LHCN-M2 (cell line): ENCODE results near the gene RAB13. TPM values are rescaled to one million over a fixed set of nuclear protein-coding genes. Genes with fewer than 3 reads are reported as not detected.

Experiments used
- DNase-seq: peaks from one replicate; pipeline ENCODE4 v3.0.0-alpha.2; 2012; ENCODE audit warnings: low read depth
- total RNA-seq: library from RNA; depleted of rRNA; stranded (reverse); fragments of >200 nt; gene quantifications from 2 replicates; pipeline ENCODE4 v1.2.3, GENCODE V29; 2014

The RAB13 gene
- total RNA-seq, 1 experiment from 2014 or later = 55.8 TPM

- peak; percentile 8 for DNase-seq
These were observed 28.4 kb downstream of the RAB13 start for GRCh38 chr1:153957744-153958110.

- DNase-seq = no peak
These were observed 29.0 kb downstream of the RAB13 start for GRCh38 chr1:153956997-153957715.

DNA sequence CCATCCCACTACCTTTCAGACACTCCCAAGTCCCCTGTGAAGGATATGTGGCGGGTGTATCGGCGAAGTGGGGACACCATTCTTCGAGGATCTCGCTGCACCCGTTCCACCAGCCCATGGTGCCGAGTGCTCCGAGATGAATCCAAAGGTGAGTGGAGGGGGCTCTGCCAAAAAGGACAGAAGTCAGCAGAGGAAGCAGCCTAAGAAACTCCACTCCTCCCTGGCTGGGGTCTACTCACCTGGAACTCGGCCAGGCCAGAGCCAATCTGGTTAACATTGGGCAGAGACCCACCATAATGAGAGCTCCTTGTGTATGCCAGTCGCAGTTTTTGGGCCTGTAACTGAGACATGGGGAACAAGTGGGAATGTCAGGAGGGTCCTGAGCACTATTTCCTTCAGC is 31.3 kb downstream of the RAB13 start:
- no peak for DNase-seq

DNA sequence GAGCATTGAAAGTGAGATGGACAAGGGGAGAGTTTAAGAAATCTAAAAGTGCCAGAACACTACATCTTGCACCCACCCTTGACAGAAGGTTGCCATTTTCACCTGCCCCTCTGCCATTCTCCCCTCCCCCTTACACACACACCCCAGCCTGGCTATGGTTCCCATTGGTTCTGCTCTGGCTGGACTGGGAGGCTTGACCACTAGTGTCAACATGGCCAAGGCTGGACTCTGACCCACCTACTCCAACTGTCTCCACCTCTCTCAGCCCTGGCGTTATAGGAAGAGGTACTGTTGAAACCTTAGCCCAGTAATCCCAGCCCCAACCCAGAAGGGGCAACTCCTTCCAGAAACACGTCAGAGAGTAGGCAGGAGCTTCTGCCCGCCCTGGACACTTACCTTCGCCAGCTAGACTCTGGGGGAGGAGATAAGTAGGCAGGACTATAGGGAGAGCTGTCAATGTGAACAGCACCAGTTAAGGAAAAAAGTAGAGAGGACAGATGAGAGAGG is 32.2 kb downstream of the RAB13 start:
- DNase-seq = no peak

GRCh38 chr1:153951801-153952200 is 34.3 kb downstream of the RAB13 start:
- no peak for DNase-seq

- DNase-seq = no peak
These were observed 35.0 kb downstream of the RAB13 start for GRCh38 chr1:153951183-153951582.

DNA sequence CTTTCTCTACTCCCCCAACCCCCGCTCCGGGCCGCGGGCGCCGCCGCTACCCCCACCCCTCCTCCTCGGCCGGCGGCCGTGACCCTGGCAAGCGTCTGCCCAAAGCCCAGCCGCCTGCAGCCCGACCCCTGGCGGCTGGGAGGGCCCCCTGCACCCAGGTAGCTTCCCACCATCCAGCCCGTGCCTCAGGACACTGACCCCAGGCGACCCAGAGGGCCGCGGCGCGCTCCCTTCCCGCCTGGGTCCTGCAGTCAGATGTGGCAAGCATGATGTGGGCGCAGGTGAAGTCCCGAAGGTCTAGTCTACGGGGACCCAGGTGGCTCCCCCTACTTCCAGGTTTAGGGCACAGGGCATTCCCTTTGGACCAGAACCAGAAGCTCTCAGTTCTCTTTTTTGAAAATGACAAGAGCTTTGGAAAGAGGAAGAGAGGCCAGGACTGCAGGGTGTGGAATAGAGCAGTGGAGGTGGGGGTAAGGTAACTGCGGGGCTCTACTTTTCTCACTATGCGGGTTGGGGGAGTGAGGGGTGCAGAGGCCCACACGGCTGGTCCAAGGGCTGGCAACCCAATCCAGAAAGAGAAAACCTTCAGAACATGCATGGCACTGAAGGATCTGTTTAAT is 39.4 kb downstream of the RAB13 start, which contains the start of gene DENND4B:
Gene DENND4B, minus strand, starts transcription at position 97 of the 620 bp plus-strand sequence. CDS start 2,344 bp downstream, outside the sequence.
- peak; percentile 73 for DNase-seq

DNA sequence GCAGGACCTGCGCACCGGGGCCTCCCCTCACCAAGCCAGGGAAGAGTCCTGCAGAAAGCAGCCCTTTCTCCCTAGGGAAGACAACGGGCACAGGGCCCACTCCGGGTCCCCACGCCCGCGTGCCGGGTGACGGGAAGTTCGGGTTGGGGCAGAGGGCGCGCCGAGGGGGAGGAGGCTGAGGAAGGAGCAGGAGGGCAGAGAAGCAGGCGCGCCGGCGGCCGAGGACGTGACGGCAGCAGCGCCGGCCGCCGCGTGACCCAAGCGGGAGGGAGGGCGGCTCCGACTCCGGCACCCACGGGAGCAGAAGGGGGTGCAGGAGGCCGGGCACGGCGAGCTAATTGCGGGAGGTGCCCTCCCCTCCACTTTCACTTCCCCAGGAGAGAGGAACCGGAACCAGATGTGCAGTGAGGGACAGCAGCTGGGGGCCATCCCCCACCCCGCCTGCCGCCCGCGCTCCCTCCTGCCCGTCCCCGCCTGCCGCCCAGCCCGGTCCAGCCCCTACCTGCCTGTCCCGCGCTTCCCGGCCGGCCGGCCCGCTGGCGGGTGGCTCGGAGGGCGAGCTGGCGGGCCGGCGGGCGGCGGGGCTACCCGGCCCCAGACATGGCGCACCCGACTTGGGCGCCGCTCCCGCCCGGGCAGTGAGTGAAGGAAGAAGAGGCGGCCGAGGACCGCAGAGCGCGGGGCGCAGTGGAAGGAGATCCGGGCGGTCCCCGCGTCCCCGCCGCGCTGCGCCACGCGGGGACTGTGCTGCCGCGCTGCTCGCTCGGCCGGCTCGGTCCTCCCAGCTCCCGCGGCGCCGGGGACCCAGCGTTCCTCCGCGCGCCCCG is 40.1 kb downstream of the RAB13 start:
- DNase-seq = peak; percentile 65

- peak; percentile 52 for DNase-seq
These were observed 40.9 kb downstream of the RAB13 start for GRCh38 chr1:153945131-153945794.

- DNase-seq = no peak
These were observed 41.4 kb downstream of the RAB13 start for GRCh38 chr1:153944827-153945117.

DNA sequence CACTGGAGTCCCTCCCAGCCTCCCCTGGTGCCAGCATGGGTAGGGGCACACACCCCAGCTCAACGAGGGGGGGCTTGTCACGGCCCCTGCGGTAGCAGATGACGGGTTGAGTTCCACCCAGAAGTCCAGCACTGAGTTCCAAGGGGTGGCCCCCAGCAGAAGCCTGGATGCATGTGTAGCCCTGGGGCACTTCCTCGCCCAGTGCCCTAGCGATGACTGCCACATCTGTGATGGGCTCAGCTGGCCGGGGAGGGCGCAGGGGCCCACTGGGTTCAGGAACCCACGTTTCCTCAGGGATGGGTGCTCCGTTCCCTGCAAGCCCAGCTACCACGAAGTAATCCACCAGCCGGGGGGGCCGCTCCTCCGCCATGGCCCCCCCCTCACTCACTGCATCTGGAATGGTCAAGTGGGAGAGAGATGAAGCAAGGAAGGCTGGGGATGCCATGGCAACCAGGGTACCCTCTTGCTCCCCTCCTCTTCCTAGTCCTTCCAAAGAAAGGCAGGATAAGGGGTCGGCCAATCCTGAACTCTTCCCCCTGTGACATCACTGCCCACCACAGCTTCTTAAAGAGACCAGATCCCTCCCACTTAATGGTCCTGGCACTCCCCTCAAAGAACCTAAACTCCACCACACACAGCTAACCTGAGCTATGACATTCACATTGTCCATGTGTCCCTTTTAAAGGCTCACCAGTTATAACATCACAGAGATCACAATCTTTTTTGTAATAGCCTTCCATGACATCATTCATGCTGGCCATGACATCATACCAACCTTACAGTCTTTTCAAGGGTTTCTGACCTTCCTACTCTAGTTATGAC is 41.9 kb downstream of the RAB13 start:
- no peak for DNase-seq

- no peak for DNase-seq
These were observed 43.2 kb downstream of the RAB13 start for GRCh38 chr1:153942766-153943549.

DNA sequence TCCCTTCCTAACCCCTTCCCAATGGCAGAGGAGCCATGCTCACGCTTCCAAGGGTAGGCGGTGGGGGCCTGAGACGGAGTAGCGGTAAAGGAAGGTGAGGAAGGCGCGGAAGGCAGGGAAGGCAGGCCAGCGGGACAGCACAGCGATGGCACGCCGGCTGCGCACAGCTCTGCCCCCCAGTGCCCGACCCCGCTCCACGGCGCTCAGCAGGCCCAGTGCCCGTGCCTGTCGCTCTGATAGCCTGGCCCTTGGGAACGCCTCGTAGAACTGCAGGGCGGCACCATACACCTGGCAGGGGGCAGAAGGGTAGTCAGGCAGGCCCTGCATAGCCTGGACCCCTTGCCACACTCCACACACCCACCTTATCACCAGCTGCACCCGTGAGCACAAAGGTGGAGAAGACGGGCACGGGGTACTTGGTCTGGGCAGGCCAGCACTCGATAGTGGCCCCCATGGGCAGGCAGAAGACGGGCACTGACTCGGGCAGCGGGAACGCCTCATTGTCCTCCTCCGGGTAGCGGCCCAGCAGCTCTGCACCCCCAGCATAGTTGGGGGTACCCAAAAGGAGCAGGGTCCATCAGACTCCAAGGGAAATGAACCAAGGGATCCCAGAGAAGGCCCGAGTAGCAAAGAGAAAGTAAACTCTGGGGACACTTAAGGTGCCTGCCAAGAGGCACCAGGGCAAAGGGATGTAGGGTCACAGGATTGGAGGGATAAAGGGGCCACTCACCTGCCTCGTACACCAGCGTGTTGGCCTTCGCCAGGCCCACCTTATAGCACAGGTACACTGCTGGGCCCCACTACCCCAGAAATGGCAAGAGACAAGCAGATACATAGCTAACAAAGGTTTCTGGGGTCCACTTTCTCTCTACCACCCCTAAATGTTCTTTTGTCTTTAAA is 44.1 kb downstream of the RAB13 start:
- DNase-seq = no peak

- no peak for DNase-seq
These were observed 45.4 kb downstream of the RAB13 start for GRCh38 chr1:153940756-153941155.

GRCh38 chr1:153939476-153939875 is 46.7 kb downstream of the RAB13 start:
- DNase-seq = no peak

- DNase-seq = no peak
These were observed 47.1 kb downstream of the RAB13 start for GRCh38 chr1:153938996-153939395.

DNA sequence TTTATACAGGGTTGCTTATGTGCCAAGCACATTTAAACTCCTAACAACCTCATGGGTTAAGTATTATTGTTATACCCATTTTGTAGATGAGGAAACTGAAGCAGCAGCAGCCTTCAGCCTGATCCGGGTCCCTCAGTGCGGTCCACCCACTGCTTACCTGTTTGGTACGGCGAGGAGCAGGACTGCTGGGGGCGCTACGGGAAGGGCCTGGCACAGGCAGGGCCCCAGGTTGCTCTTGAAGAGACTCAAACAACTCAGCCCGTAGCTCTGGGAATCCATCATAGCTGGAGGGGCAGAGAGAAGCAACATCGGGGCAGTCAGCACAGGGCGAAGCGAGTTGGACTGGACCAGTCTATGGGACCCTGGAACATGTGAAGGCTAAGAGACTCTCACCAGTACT is 48.8 kb downstream of the RAB13 start:
- DNase-seq = no peak

- no peak for DNase-seq
These were observed 49.9 kb downstream of the RAB13 start for GRCh38 chr1:153936011-153936802.
